PC-3 (cell line): ENCODE data around the gene LHX2. TPM values are rescaled to one million over a fixed set of nuclear protein-coding genes. Genes with fewer than 3 reads are reported as not detected.
A peak's percentile ranks its signal among the peaks of the same experiment; 100 is the strongest.

Source experiments
- ATAC-seq: fragments of 200-7000 bp; cut with Tn5 transposase; 2 replicates; pipeline ENCODE4 v1.9.1; 2020; ENCODE audit warnings: mild to moderate bottlenecking, moderate library complexity
- BruUV-seq: library from RNA; stranded (reverse); fragments of 400-500 nt; replicated peaks from 2 replicates; lab custom pipeline; 2021; lab: Mats Ljungman, UMichigan
- CTCF ChIA-PET: fragments of 300-600 bp; sonication (Branson Sonifier 250); formaldehyde crosslinking; loops from one replicate; lab custom pipeline; 2022; ENCODE audit warnings: antibody characterized with exemption; lab: Charles Lee
- POLR2A ChIA-PET: fragments of 300-600 bp; sonication (Branson Sonifier 250); formaldehyde crosslinking; loops from one replicate; lab custom pipeline; 2022; ENCODE audit warnings: antibody characterized with exemption; ENCODE audit not compliant: unreplicated experiment; lab: Charles Lee
- DNase-seq: peaks from one replicate; pipeline ENCODE4 v3.0.0-alpha.2; 2015
- H2AFZ ChIP-seq: fragments of 300-600 bp; sonication (generic); 2 replicates; pipeline ENCODE4 v1.6.0; 2016; ENCODE audit warnings: antibody characterized with exemption, low read length
- H3F3A ChIP-seq: fragments of 300-600 bp; sonication (generic); one replicate; pipeline ENCODE4 v1.6.0; 2017; ENCODE audit warnings: antibody characterized with exemption, low read length, control low read depth, mild to moderate bottlenecking; ENCODE audit not compliant: unreplicated experiment
- H3K27ac ChIP-seq: fragments of 300-600 bp; sonication (generic); 2 replicates; pipeline ENCODE4 v1.5.1; 2016; ENCODE audit warnings: mild to moderate bottlenecking, low read length
- H3K27me3 ChIP-seq: fragments of 300-600 bp; sonication (generic); 2 replicates; pipeline ENCODE4 v1.6.1; 2016; ENCODE audit warnings: low read length, mixed read lengths
- H3K36me3 ChIP-seq: fragments of 300-600 bp; sonication (generic); 2 replicates; pipeline ENCODE4 v1.6.1; 2016; ENCODE audit warnings: low read depth, mixed run types, low read length, mixed read lengths
- H3K4me1 ChIP-seq: fragments of 300-600 bp; sonication (generic); 2 replicates; pipeline ENCODE4 v1.5.1; 2016; ENCODE audit warnings: low read length; ENCODE audit not compliant: insufficient read depth
- H3K4me2 ChIP-seq: fragments of 300-600 bp; sonication (generic); 2 replicates; pipeline ENCODE4 v1.6.0; 2016; ENCODE audit warnings: low read length
- H3K4me3 ChIP-seq: fragments of 300-600 bp; sonication (generic); 2 replicates; pipeline ENCODE4 v1.5.1; 2016; ENCODE audit warnings: mild to moderate bottlenecking, low read length, mixed read lengths
- H3K79me2 ChIP-seq: fragments of 300-600 bp; sonication (generic); 2 replicates; pipeline ENCODE4 v1.6.1; 2017; ENCODE audit warnings: low read length, mixed read lengths
- H3K9ac ChIP-seq: fragments of 300-600 bp; sonication (generic); 2 replicates; pipeline ENCODE4 v1.6.0; 2016; ENCODE audit warnings: mild to moderate bottlenecking, low read length
- H3K9me2 ChIP-seq: fragments of 300-600 bp; sonication (generic); replicated peaks from 2 replicates; pipeline ENCODE4 v1.6.1; 2016; ENCODE audit warnings: mixed run types, low read length, mixed read lengths
- H3K9me3 ChIP-seq: fragments of 300-600 bp; sonication (generic); 2 replicates; pipeline ENCODE4 v1.6.1; 2016; ENCODE audit warnings: low read length, mixed read lengths
- H4K20me1 ChIP-seq: fragments of 300-600 bp; sonication (generic); 2 replicates; pipeline ENCODE4 v1.6.1; 2016; ENCODE audit warnings: low read length, mixed read lengths
- EZH2 ChIP-seq: fragments of 300-600 bp; sonication (generic); IDR thresholded peaks from one replicate; pipeline ENCODE4 v1.6.1; 2017; ENCODE audit warnings: antibody characterized with exemption, mild to moderate bottlenecking, low read length; ENCODE audit not compliant: unreplicated experiment
- EZH2phosphoT487 ChIP-seq: fragments of 300-600 bp; sonication (generic); IDR thresholded peaks from 2 replicates; pipeline ENCODE4 v1.6.1; 2018; ENCODE audit warnings: mild to moderate bottlenecking, antibody characterized with exemption, low read length, borderline replicate concordance
- intact Hi-C: fragments of 100-400 bp; cut with micrococcal nuclease; formaldehyde crosslinking; loops from 2 replicates; pipeline ENCODE4 v1.9.0; 2023
- total RNA-seq: library from RNA; depleted of rRNA; stranded (reverse); fragments of >200 nt; gene quantifications from 2 replicates; pipeline ENCODE4 v1.2.3, GENCODE V29; 2014
- TF ChIP-seq, protein P1 (sequence below): fragments of 300-600 bp; sonication (generic); conservative IDR thresholded peaks from 2 replicates; pipeline ENCODE4 v1.5.1; 2017; ENCODE audit warnings: antibody characterized with exemption, low read depth, mild to moderate bottlenecking, low read length

Gene LHX2
- total RNA-seq, 1 experiment from 2014 or later, result 1.1 TPM

DNA sequence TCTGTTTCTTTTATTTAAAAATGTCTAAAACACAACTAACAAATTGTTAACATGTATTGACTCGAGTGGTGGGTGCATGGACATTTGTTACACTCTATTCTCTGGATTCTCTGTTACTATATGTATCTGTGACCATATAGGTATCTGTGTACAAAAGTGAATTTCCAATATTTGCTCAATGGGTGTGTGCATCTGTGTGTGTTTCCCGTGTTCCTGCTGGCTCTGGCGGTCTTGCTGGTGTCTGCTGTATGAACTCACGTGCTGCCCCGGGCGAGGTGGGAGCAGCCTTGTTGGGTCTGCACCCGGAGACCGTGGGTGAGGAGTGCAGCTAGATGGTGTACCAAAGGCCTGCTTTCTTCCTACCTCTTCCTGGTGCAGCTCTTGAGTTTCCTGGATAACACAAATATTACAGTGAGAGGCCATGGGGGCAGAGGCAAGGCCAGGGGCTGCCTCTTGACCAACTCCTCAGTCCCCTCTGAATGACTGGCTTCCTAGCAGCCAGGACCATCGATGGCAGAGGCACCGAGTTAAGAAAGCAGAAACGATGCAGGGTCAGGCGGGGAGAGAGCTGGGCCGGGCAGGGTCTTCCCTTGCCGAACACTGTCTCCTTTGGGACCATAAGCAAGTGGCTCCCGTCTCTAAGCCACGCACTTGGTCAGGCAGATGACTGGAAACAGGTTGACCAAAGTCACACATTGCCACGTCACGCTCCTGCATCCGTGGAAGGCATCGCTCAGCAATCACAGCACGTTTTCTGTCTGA, 49.5 kb downstream of the LHX2 start:
- POLR2A ChIA-PET, result no interaction called here
- Histone ChIP-seq H3K4me3 (no peak overlapping the region), H3K9me2 (no peaks in the 10 kb centered on the region), H3K4me2 (no peak overlapping the region), H3K79me2 (no peaks in the 10 kb centered on the region), H3K9me3 (no peaks in the 10 kb centered on the region), H2AFZ (no peak overlapping the region), H3K36me3 (no peaks in the 10 kb centered on the region), H3K9ac (no peak overlapping the region), H3F3A (no peaks in the 10 kb centered on the region), H4K20me1 (no peaks in the 10 kb centered on the region), H3K27ac (no peak overlapping the region), H3K4me1 (no peaks in the 10 kb centered on the region), H3K27me3 (no peaks in the 10 kb centered on the region)
- intact Hi-C loops, result no loop called here
- ATAC-seq (no peak), DNase-seq (no peak)
- BruUV-seq, result no TSS peak
- TF ChIP-seq EZH2phosphoT487 (no peak), EZH2 (no peak)
- TF ChIP-seq, protein P1, sequence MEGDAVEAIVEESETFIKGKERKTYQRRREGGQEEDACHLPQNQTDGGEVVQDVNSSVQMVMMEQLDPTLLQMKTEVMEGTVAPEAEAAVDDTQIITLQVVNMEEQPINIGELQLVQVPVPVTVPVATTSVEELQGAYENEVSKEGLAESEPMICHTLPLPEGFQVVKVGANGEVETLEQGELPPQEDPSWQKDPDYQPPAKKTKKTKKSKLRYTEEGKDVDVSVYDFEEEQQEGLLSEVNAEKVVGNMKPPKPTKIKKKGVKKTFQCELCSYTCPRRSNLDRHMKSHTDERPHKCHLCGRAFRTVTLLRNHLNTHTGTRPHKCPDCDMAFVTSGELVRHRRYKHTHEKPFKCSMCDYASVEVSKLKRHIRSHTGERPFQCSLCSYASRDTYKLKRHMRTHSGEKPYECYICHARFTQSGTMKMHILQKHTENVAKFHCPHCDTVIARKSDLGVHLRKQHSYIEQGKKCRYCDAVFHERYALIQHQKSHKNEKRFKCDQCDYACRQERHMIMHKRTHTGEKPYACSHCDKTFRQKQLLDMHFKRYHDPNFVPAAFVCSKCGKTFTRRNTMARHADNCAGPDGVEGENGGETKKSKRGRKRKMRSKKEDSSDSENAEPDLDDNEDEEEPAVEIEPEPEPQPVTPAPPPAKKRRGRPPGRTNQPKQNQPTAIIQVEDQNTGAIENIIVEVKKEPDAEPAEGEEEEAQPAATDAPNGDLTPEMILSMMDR, result no peak
- CTCF ChIA-PET, result no interaction called here

DNA sequence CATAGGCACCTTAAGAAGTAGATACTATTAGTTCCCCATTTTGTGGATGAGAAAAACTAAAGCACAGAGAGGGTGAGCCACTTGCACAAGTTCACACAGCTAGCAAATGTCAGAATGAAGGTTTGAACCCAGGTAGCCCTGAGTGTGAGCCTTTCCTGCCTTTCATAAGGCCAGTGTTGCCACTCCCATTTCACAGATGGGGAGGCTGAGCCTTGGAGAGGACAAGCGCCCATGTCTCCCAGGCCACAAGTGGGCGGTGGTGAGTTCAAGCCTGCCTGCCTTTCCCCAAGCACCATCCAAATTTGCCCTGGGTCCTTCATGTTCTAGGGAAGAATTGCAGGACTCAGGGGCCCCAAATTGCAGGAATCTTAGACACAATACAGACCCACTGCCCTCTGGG, 50.6 kb downstream of the LHX2 start:
- Histone ChIP-seq H3K36me3 (no peaks in the 10 kb centered on the region), H3K9ac (no peak overlapping the region), H4K20me1 (no peaks in the 10 kb centered on the region), H3K9me2 (no peaks in the 10 kb centered on the region), H3K4me3 (no peak overlapping the region), H3K4me2 (no peak overlapping the region), H3K27ac (no peak overlapping the region), H3K27me3 (no peaks in the 10 kb centered on the region), H3K9me3 (no peaks in the 10 kb centered on the region), H3K4me1 (no peaks in the 10 kb centered on the region), H2AFZ (no peak overlapping the region), H3K79me2 (no peaks in the 10 kb centered on the region), H3F3A (no peaks in the 10 kb centered on the region)
- TF ChIP-seq, protein P1, result peak; percentile 33
- TF ChIP-seq EZH2, result no peak
- TF ChIP-seq EZH2phosphoT487, result no peak
- intact Hi-C loops, result no loop called here
- DNase-seq, result no peak
- ATAC-seq, result no peak
- BruUV-seq, result no TSS peak
- ChIA-PET CTCF (no interaction called here), POLR2A (no interaction called here)
